RPMI8226 (cell line): Measurements from ENCODE around the gene FNDC3B.

Experiments used
- DNase-seq: peaks from one replicate; pipeline ENCODE4 v3.0.0-alpha.2; 2015

FNDC3B gene

GRCh38 chr3:172057059-172057458, 17.7 kb downstream of the FNDC3B start:
- DNase-seq, result no peak

GRCh38 chr3:172057624-172058327, 18.4 kb downstream of the FNDC3B start:
- DNase-seq, result no peak

DNA sequence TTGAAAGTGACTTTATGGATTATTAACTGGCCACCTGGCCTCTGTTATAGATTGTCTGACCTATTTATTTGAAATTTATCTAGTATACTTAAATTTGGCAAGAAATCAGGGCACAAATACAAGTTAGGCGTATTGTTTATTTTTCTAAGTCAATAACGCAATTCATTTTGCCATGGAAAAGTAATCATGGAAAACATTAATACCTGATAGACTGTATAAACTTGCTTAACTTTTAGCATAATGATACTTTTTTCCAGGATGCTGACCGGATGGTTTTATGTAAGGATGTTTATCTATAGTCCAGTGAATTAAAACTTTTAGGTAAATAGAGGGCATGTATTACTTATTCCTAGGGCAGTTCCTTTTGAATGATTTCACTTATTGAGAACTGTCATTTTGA, 20.2 kb downstream of the FNDC3B start:
- no peak for DNase-seq

DNA sequence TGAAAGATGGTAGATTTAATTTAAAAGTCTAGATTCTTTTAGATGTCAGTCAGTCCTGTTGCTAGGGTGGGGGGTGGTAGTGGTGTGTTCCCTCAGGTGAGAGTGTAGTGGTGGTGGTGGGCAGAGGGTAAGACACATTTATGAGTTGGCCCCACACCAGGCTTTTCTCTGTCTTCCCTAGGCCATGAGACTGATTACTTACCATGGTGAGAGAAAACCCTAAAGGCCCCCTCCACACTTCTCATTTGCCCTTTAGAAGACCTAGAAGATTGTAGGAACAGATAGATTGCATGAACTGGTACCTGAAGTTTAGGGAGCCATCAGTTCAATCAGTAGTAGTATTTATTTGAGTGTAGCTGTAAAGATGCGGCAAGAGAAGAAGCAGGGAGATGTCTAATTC, 20.9 kb downstream of the FNDC3B start:
- DNase-seq, result no peak

DNA sequence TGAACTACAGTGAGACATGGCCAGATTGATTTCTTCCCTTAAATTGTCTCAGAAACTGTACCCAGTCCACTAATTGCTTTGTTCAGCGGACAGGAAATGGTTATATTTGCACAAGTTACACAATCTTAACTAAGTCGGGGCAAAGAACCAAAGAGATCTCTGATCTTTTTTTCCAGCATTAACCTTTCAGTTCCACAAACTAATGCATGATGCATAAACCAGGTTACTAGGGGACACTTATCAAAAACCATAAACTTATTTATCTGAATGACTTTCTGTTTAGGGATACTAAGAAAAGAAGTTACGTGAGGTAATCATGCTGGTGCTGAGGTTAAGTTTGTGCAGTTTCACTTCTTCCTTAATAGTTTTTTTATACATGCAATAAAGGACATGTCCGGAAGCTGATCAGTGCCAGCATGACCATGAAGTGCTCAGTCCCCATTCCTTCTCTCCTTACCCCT, 22.4 kb downstream of the FNDC3B start:
- DNase-seq, result peak; percentile 77

DNA sequence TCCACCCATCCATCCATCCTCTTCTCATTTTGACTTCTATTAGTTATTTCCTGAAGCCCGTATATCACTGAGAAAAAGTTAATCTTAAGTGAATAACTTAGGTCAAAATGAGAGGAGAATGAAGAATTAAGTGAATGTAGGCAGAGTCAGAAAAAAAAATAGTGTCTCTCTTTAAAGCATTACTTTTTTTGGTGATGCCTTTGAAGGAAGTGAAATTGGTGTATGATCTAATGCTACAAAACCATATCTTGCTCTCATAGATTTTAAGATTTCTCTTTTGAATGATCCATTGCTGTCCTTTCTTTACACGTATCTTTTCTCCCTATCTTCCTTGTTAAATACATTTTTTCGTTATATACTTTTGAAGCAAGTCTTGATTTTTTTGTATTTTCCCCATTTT, 23.4 kb downstream of the FNDC3B start:
- DNase-seq, result no peak

DNA sequence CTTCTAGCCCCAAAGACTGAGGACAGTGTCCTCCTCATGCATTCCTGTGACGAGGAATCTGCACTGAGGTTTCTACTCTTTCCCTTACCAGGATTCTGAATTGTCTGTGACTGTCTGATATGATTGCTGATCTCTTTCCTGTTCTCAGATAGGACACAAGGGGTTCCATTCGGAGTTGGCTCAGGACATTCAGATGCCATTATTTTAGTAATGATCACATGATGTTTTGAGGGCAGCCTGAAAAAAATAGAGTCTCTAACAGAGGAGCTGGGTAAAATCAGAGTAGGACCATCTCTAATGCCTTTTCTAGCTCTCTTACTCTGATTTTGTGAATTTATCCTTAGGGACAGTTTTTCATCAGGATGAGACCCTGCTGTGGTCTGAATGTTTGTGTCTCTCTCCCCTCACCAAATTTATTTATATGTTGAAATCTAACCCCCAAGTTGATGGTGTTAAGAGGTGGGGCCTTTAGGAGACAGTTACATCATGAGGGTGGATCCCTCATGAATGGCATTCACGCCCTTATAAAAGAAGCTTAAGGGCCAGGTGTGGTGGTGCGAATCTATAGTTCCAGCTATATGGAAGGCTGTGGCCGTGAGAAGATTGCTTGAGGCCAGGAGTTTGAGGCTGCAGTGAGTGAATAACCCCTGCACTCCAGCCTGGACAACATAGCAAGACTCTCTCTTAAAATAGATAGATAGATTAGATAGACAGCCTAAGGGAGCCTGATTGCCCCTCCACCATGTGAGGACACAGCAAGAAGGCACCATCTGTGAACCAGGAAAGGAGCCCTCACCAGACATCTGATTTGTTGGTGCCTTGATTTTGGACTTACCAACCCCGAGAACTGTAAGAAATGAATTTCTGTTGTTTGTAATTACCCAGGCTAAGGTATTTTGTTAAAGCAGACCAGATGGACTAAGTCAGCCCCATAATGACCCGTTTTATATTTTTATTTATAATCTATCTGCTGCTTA, 24.4 kb downstream of the FNDC3B start:
- no peak for DNase-seq

- peak; percentile 62 for DNase-seq
Measured at GRCh38 chr3:172065527-172065926, 26.1 kb downstream of the FNDC3B start.

GRCh38 chr3:172065967-172066762, 26.8 kb downstream of the FNDC3B start:
- no peak for DNase-seq

GRCh38 chr3:172066880-172067796, 27.8 kb downstream of the FNDC3B start:
- DNase-seq, result no peak

GRCh38 chr3:172067837-172068440, 28.6 kb downstream of the FNDC3B start:
- no peak for DNase-seq

GRCh38 chr3:172068977-172069376, 29.6 kb downstream of the FNDC3B start:
- DNase-seq, result no peak

GRCh38 chr3:172069478-172069877, 30.1 kb downstream of the FNDC3B start:
- no peak for DNase-seq

- no peak for DNase-seq
Measured at GRCh38 chr3:172070269-172070668, 30.9 kb downstream of the FNDC3B start.

- DNase-seq, result no peak
Measured at GRCh38 chr3:172070802-172071201, 31.4 kb downstream of the FNDC3B start.

DNA sequence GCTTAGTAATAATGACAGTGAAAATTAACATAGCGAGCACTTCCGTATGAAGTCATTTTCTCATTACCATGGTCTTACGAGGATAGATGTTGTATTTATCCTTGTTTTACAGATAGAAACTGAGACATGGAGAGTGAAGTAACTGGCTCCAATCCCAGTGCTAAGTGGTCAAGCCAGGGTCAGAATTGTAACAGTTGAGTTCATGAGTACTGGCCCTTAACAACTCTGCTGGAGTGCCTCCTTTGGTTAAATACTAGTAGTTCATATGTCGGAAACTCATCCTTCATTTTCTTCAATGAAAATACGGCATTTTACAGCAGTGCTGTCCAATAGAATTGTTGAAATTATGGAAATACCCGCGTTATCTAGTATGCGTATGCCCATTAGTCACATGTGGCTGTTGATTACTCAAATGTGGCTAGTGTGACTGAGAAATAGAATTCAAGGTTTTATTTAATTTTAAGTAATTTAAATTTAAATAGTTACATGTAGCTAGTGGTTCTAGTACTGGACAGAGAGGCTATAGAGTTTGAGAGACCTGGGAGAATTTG, 32.5 kb downstream of the FNDC3B start:
- no peak for DNase-seq

DNA sequence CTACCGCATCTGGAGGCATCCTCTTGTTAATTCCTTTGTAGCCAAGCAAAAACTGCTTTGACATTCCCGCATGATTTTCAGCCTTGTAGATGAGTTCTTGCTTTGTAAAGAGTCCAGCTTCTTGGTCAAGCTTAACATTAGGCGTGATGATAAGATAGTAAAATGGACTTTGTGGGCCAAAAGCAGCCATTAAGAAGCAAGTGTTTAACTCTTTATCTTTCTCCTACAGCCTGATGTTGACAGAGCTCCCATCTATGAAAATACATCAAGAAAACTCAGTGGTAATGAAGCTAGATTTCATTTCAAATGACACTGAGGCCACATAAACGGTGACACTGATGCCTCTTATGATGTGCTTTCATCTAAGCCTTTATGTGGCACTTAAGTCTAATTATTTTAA, 33.2 kb downstream of the FNDC3B start:
- no peak for DNase-seq

DNA sequence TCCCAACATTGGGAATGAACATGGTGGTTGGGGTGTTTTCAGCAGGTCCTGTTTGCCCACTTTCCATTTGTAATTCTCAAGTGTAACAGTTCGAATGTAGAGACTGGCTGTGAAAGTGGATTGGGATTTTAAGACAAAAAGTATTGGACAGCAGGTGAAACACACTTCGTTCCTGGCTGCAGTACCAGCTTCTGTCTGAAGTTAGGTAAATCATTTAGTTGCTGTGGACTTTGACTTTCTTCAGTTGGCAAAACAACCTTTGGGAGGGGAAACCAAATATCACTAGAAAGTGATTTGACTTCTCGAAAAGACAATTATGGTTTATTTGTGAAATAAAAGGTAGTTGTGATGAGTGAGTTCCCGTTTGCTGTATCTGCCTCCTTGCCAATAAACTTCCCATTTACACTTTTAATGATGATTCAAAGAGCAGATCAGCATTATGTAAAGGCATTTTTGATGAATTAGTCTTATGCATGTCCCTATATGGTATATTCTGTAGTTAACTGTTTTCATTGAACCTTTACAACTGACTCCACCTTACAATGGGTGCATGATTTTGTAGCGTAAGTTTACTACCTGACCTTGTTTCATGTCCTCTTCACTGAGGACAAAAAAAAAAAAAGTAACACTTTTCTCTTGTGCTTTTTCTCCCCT, 34.0 kb downstream of the FNDC3B start:
- no peak for DNase-seq

- no peak for DNase-seq
Measured at GRCh38 chr3:172074032-172074431, 34.7 kb downstream of the FNDC3B start.

DNA sequence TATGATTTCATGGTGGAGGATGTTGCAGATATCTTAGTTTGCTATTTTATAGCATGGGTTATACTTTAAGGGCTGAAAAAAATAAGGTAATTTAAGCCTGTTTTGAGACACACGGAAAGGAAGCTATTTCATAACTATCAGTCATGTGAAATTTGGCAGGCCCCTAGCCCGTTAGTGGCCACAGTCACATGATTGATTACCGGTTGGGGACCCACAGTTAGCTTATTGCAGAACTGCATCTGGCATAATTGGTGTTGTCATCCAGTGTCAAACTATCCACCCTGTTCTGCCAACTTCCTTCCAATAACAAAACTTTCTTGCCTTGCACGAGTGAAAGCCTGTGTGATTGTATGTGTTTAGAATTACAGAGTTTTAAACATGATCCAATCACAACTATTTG, 35.2 kb downstream of the FNDC3B start:
- no peak for DNase-seq

GRCh38 chr3:172076212-172076611, 36.8 kb downstream of the FNDC3B start:
- no peak for DNase-seq
